ENCODE data around the gene SUCO.
"Not testable (repeated sequence)": the region's sequence is repeated elsewhere in the genome, so short reads cannot be mapped to it uniquely, and the experiment has no call there.

- TF ChIP-seq, protein P1, sequence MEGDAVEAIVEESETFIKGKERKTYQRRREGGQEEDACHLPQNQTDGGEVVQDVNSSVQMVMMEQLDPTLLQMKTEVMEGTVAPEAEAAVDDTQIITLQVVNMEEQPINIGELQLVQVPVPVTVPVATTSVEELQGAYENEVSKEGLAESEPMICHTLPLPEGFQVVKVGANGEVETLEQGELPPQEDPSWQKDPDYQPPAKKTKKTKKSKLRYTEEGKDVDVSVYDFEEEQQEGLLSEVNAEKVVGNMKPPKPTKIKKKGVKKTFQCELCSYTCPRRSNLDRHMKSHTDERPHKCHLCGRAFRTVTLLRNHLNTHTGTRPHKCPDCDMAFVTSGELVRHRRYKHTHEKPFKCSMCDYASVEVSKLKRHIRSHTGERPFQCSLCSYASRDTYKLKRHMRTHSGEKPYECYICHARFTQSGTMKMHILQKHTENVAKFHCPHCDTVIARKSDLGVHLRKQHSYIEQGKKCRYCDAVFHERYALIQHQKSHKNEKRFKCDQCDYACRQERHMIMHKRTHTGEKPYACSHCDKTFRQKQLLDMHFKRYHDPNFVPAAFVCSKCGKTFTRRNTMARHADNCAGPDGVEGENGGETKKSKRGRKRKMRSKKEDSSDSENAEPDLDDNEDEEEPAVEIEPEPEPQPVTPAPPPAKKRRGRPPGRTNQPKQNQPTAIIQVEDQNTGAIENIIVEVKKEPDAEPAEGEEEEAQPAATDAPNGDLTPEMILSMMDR (IDR thresholded peaks at IDR 0.05 in 2 of 3, conservative IDR thresholded peaks at IDR 0.05 in 1 of 3; ENCODE audit: borderline replicate concordance in 1 of 3, insufficient read depth in 1 of 3, low read depth in 2 of 3, low read length in 2 of 3): not testable (repeated sequence)
- not testable (repeated sequence) for TF ChIP-seq JUND (IDR thresholded peaks at IDR 0.05); TCF7L2 (IDR thresholded peaks at IDR 0.05; ENCODE audit: borderline replicate concordance, extremely low read depth, insufficient read depth, insufficient read length); EGR1 (IDR thresholded peaks at IDR 0.05; ENCODE audit: low read depth); EZH2 (IDR thresholded peaks at IDR 0.05); POLR2AphosphoS5 (IDR thresholded peaks at IDR 0.05; ENCODE audit: low read depth, low read length); SP1 (IDR thresholded peaks at IDR 0.05; ENCODE audit: low read depth); CEBPB (IDR thresholded peaks at IDR 0.05; ENCODE audit: low read depth); POLR2A (IDR thresholded peaks at IDR 0.05; ENCODE audit: borderline replicate concordance, extremely low read depth, insufficient read depth, insufficient read length)
- TF ChIP-seq, protein P2, sequence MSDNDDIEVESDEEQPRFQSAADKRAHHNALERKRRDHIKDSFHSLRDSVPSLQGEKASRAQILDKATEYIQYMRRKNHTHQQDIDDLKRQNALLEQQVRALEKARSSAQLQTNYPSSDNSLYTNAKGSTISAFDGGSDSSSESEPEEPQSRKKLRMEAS (IDR thresholded peaks at IDR 0.05): not testable (repeated sequence)
- TF ChIP-seq, protein P3, sequence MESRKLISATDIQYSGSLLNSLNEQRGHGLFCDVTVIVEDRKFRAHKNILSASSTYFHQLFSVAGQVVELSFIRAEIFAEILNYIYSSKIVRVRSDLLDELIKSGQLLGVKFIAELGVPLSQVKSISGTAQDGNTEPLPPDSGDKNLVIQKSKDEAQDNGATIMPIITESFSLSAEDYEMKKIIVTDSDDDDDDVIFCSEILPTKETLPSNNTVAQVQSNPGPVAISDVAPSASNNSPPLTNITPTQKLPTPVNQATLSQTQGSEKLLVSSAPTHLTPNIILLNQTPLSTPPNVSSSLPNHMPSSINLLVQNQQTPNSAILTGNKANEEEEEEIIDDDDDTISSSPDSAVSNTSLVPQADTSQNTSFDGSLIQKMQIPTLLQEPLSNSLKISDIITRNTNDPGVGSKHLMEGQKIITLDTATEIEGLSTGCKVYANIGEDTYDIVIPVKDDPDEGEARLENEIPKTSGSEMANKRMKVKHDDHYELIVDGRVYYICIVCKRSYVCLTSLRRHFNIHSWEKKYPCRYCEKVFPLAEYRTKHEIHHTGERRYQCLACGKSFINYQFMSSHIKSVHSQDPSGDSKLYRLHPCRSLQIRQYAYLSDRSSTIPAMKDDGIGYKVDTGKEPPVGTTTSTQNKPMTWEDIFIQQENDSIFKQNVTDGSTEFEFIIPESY (IDR thresholded peaks at IDR 0.05; ENCODE audit: extremely low read depth, insufficient replicate concordance, low read length): not testable (repeated sequence)
Measured at GRCh38 chr1:172591429-172591828, 58.5 kb downstream of the SUCO start.

Measured in HCT116 (cell line).